Loucy (cell line): ENCODE data around the gene KLHL14.

ENCODE experiments used
- H2AFZ ChIP-seq: fragments of 200-600 bp; sonication (generic); 2 replicates; pipeline ENCODE4 v1.6.0; 2016; ENCODE audit warnings: antibody characterized with exemption, mild to moderate bottlenecking, low read length, moderate library complexity
- H3F3A ChIP-seq: fragments of 200-600 bp; 2 replicates; pipeline ENCODE4 v1.6.0; 2016; ENCODE audit warnings: antibody characterized with exemption, low read depth, mild to moderate bottlenecking
- H3K27me3 ChIP-seq: fragments of 200-600 bp; sonication (generic); 2 replicates; pipeline ENCODE4 v1.6.1; 2014; ENCODE audit warnings: low read length, mild to moderate bottlenecking; ENCODE audit not compliant: insufficient read depth, poor library complexity, severe bottlenecking
- H3K36me3 ChIP-seq: fragments of 200-600 bp; sonication (generic); 2 replicates; pipeline ENCODE4 v1.6.1; 2016; ENCODE audit warnings: low read length; ENCODE audit not compliant: insufficient read depth
- H3K4me1 ChIP-seq: fragments of 200-600 bp; sonication (generic); 2 replicates; pipeline ENCODE4 v1.5.1; 2014; ENCODE audit warnings: low read length, mild to moderate bottlenecking; ENCODE audit not compliant: insufficient read depth, poor library complexity, severe bottlenecking
- H3K4me2 ChIP-seq: fragments of 200-600 bp; sonication (generic); 2 replicates; pipeline ENCODE4 v1.6.0; 2014; ENCODE audit warnings: antibody characterized with exemption, low read length, low read depth, mild to moderate bottlenecking; ENCODE audit not compliant: poor library complexity, severe bottlenecking
- H3K4me3 ChIP-seq: fragments of 200-600 bp; sonication (generic); 2 replicates; pipeline ENCODE4 v1.5.1; 2014; ENCODE audit warnings: low read length, mild to moderate bottlenecking, mixed read lengths; ENCODE audit not compliant: poor library complexity, severe bottlenecking
- H3K79me2 ChIP-seq: fragments of 200-600 bp; sonication (generic); 2 replicates; pipeline ENCODE4 v1.6.1; 2014; ENCODE audit warnings: low read length; ENCODE audit not compliant: insufficient read depth
- H3K9ac ChIP-seq: fragments of 200-600 bp; sonication (generic); 2 replicates; pipeline ENCODE4 v1.6.0; 2014; ENCODE audit warnings: mild to moderate bottlenecking, low read depth, low read length, moderate library complexity; ENCODE audit not compliant: poor library complexity, severe bottlenecking
- H3K9me2 ChIP-seq: fragments of 200-600 bp; sonication (generic); replicated peaks from 2 replicates; pipeline ENCODE4 v1.6.1; 2016; ENCODE audit warnings: low read depth, low read length, mixed read lengths
- H3K9me3 ChIP-seq: fragments of 200-600 bp; sonication (generic); 2 replicates; pipeline ENCODE4 v1.6.1; 2014; ENCODE audit warnings: mild to moderate bottlenecking, antibody characterized with exemption, low read length, low read depth; ENCODE audit not compliant: insufficient read depth
- H4K20me1 ChIP-seq: fragments of 200-600 bp; sonication (generic); 2 replicates; pipeline ENCODE4 v1.6.0; 2014; ENCODE audit warnings: antibody characterized with exemption, low read length, mild to moderate bottlenecking; ENCODE audit not compliant: insufficient read depth, poor library complexity, severe bottlenecking
- CTCF ChIP-seq: fragments of 200-600 bp; sonication (generic); conservative IDR thresholded peaks from 2 replicates; pipeline ENCODE4 v1.5.1; 2014; ENCODE audit warnings: mild to moderate bottlenecking, antibody characterized with exemption, low read length
- EZH2phosphoT487 ChIP-seq: fragments of 200-600 bp; IDR thresholded peaks from 2 replicates; pipeline ENCODE4 v1.6.1; 2018; ENCODE audit warnings: antibody characterized with exemption, mild to moderate bottlenecking, moderate library complexity, borderline replicate concordance

KLHL14 gene

GRCh38 chr18:32772581-32773381 lies at the start of gene KLHL14:
Gene KLHL14, minus strand, starts transcription at chr18:32773023. Its CDS starts 2,432 bp downstream, at chr18:32770591.
- no peak within 1 kb of the TSS for H3K4me3 ChIP-seq

GRCh38 chr18:32822197-32822596 lies 49.4 kb upstream of the KLHL14 start:
- H3K27me3 ChIP-seq, result no peaks in the 10 kb centered on the region
- no peak for TF ChIP-seq CTCF
- no peak for TF ChIP-seq EZH2phosphoT487
- no peaks in the 10 kb centered on the region for H3K9me2 ChIP-seq
- H3K4me2 ChIP-seq, result no peak overlapping the region
- no peak overlapping the region for H3K4me3 ChIP-seq
- H3K36me3 ChIP-seq, result no peaks in the 10 kb centered on the region
- H3K9ac ChIP-seq, result no peak overlapping the region
- H3F3A ChIP-seq, result no peaks in the 10 kb centered on the region
- no peaks in the 10 kb centered on the region for H4K20me1 ChIP-seq
- H2AFZ ChIP-seq, result no peak overlapping the region
- H3K9me3 ChIP-seq, result no peaks in the 10 kb centered on the region
- no peaks in the 10 kb centered on the region for H3K79me2 ChIP-seq
- no peaks in the 10 kb centered on the region for H3K4me1 ChIP-seq

More at GRCh38 chr18:32772581-32773381, at the start of gene KLHL14:
- H2AFZ ChIP-seq, result no peak within 1 kb of the TSS
- no peaks in the 10 kb centered on the region for H3K79me2 ChIP-seq
- H3F3A ChIP-seq, result no peaks in the 10 kb centered on the region
- H3K9me3 ChIP-seq, result no peaks in the 10 kb centered on the region
- H3K36me3 ChIP-seq, result no peaks in the 10 kb centered on the region
- no peaks in the 10 kb centered on the region for H4K20me1 ChIP-seq
- H3K4me2 ChIP-seq, result no peak within 1 kb of the TSS
- no peaks in the 10 kb centered on the region for H3K4me1 ChIP-seq
- H3K9me2 ChIP-seq, result no peaks in the 10 kb centered on the region
- TF ChIP-seq CTCF (no peak), EZH2phosphoT487 (no peak)
- no peak within 1 kb of the TSS for H3K9ac ChIP-seq
- H3K27me3 ChIP-seq, result no peaks in the 10 kb centered on the region

GRCh38 chr18:32815881-32816280 lies 43.1 kb upstream of the KLHL14 start:
- Histone ChIP-seq H4K20me1 (no peaks in the 10 kb centered on the region), H3K4me2 (no peak overlapping the region), H3K9me2 (no peaks in the 10 kb centered on the region), H3K4me3 (no peak overlapping the region), H3K9ac (no peak overlapping the region), H3K9me3 (no peaks in the 10 kb centered on the region), H3K27me3 (no peaks in the 10 kb centered on the region), H3K4me1 (no peaks in the 10 kb centered on the region), H3F3A (no peaks in the 10 kb centered on the region), H2AFZ (no peak overlapping the region), H3K79me2 (no peaks in the 10 kb centered on the region), H3K36me3 (no peaks in the 10 kb centered on the region)
- TF ChIP-seq EZH2phosphoT487 (no peak), CTCF (no peak)
